Stomach (tissue), 4 donors: ENCODE data around the gene LYZL1.

Source experiments
- EP300 ChIP-seq: sonication (generic); formaldehyde crosslinking; IDR thresholded peaks from one replicate; pipeline ENCODE4 v1.6.1; 2017; ENCODE audit warnings: antibody characterized with exemption
- POLR2A ChIP-seq, 4 donors: fragments of 450-650 bp; IDR thresholded peaks; one replicate each; pipeline ENCODE4 v1.6.1; 2016; ENCODE audit warnings: antibody characterized with exemption in 4 of 4, control low read depth in 2 of 4, mild to moderate bottlenecking in 1 of 4, moderate library complexity in 1 of 4
- TF ChIP-seq, protein P1 (sequence below), 7 experiments: fragments of 450-650 bp in 4 of 7; fragments of 200-600 bp in 3 of 7; sonication (generic) in 3 of 7; IDR thresholded peaks; one replicate each; pipeline ENCODE4 v1.5.1; 2016 to 2019; ENCODE audit warnings: antibody characterized with exemption in 7 of 7, control low read depth in 2 of 7, mild to moderate bottlenecking in 1 of 7

DNA sequence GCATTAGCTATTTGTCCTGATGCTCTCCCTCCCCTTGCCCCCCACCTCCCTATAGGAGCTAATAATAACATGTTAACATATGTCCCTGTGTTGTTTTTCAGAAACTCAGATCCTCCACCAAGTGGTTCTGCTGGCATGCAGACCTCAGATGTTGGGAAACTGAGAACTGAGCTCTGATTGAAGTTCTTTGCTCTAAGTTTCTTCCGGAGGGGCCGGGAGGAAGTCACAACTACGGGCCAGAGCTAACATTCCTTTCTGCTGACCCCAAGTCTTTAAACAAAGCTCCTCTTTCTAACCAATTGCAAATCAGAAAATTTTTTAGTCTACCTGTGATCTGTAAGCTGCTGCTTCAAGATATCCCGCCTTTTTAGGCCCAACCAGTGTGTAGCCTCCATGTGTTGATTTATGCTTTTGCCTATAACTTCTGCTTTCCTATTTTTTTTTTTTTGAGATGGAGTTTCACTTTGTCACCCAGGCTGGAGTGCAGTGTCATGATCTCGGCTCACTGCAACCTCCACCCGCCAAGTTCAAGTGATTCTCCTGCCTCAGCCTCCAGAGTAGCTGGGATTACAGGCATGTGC is 66.6 kb downstream of the LYZL1 start:
- TF ChIP-seq, protein P1, sequence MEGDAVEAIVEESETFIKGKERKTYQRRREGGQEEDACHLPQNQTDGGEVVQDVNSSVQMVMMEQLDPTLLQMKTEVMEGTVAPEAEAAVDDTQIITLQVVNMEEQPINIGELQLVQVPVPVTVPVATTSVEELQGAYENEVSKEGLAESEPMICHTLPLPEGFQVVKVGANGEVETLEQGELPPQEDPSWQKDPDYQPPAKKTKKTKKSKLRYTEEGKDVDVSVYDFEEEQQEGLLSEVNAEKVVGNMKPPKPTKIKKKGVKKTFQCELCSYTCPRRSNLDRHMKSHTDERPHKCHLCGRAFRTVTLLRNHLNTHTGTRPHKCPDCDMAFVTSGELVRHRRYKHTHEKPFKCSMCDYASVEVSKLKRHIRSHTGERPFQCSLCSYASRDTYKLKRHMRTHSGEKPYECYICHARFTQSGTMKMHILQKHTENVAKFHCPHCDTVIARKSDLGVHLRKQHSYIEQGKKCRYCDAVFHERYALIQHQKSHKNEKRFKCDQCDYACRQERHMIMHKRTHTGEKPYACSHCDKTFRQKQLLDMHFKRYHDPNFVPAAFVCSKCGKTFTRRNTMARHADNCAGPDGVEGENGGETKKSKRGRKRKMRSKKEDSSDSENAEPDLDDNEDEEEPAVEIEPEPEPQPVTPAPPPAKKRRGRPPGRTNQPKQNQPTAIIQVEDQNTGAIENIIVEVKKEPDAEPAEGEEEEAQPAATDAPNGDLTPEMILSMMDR (IDR thresholded peaks at IDR 0.05): no peak
- TF ChIP-seq EP300 (no peak), POLR2A (IDR thresholded peaks at IDR 0.05) (no peak)
